Nephron progenitor cell (in vitro differentiated cells): ENCODE data around the gene SIPA1.

Experiments used
- DNase-seq: peaks from one replicate; pipeline ENCODE4 v3.0.0; 2021
- H3K27ac Mint-ChIP-seq: 2 replicates; pipeline ENCODE4 v1.8.0; 2021; ENCODE audit warnings: mild to moderate bottlenecking, moderate library complexity, mixed read lengths
- H3K27me3 Mint-ChIP-seq: 2 replicates; pipeline ENCODE4 v1.8.0; 2021; ENCODE audit warnings: mild to moderate bottlenecking, low read depth, mixed read lengths; ENCODE audit not compliant: poor library complexity
- H3K36me3 Mint-ChIP-seq: 2 replicates; pipeline ENCODE4 v1.8.0; 2021; ENCODE audit warnings: low read depth, mixed read lengths
- H3K4me1 Mint-ChIP-seq: 2 replicates; pipeline ENCODE4 v1.8.0; 2021; ENCODE audit warnings: mixed read lengths
- H3K4me3 Mint-ChIP-seq: 2 replicates; pipeline ENCODE4 v1.8.0; 2021; ENCODE audit warnings: mild to moderate bottlenecking, moderate library complexity, mixed read lengths
- H3K9me3 Mint-ChIP-seq: 2 replicates; pipeline ENCODE4 v1.8.0; 2021; ENCODE audit warnings: mild to moderate bottlenecking, moderate library complexity, mixed read lengths
- TF ChIP-seq, protein P1 (sequence below): fragments of 200-600 bp; sonication (generic); IDR thresholded peaks from 2 replicates; pipeline ENCODE4 v1.5.0; 2021; ENCODE audit warnings: antibody characterized with exemption

Gene SIPA1

DNA sequence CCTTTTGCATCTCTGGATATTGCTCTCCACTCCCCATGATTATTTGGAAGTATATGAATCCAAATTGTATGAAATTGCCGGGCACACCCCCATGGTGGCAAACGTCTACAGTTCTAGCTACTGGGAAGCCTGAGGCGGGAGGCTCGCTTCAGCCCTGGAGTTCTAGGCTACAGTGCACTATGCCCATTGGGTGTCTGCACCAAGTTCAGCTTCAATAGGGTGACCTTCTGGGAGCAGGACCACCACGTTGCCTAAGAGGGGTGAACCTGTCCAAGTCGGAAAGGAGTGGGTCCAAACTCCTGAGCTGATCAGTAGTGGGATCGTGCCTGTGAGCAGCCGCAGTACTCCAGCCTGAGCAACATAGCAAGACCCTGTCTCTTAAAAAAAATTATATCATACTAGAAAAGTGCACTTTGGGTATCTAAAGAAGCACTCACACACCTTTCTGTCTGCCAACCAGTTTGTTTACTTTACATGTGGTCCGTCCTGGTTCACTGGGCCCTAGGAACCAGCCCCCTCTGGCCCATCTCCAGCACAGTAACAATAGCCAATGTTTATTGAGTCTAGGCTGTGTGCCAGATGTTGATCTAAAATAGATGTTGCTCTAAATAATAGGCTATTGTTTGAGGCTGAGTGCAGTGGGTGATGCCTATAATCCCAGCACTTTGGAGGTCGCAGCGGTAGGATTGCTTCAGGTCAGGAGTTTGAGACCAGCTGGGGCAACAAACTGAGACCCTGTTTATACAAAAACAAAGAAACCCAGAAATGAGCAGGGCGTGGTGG is 57.7 kb downstream of the SIPA1 start:
- H3K27ac Mint-ChIP-seq = no peak overlapping the region
- TF ChIP-seq, protein P1, sequence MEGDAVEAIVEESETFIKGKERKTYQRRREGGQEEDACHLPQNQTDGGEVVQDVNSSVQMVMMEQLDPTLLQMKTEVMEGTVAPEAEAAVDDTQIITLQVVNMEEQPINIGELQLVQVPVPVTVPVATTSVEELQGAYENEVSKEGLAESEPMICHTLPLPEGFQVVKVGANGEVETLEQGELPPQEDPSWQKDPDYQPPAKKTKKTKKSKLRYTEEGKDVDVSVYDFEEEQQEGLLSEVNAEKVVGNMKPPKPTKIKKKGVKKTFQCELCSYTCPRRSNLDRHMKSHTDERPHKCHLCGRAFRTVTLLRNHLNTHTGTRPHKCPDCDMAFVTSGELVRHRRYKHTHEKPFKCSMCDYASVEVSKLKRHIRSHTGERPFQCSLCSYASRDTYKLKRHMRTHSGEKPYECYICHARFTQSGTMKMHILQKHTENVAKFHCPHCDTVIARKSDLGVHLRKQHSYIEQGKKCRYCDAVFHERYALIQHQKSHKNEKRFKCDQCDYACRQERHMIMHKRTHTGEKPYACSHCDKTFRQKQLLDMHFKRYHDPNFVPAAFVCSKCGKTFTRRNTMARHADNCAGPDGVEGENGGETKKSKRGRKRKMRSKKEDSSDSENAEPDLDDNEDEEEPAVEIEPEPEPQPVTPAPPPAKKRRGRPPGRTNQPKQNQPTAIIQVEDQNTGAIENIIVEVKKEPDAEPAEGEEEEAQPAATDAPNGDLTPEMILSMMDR = no peak
- H3K9me3 Mint-ChIP-seq = peaks cover 15% of the 10 kb centered on the region
- no peaks in the 10 kb centered on the region for H3K4me1 Mint-ChIP-seq
- H3K36me3 Mint-ChIP-seq = no peaks in the 10 kb centered on the region
- no peak for DNase-seq
- peaks cover 40% of the 10 kb centered on the region for H3K27me3 Mint-ChIP-seq
- H3K4me3 Mint-ChIP-seq = no peak overlapping the region

DNA sequence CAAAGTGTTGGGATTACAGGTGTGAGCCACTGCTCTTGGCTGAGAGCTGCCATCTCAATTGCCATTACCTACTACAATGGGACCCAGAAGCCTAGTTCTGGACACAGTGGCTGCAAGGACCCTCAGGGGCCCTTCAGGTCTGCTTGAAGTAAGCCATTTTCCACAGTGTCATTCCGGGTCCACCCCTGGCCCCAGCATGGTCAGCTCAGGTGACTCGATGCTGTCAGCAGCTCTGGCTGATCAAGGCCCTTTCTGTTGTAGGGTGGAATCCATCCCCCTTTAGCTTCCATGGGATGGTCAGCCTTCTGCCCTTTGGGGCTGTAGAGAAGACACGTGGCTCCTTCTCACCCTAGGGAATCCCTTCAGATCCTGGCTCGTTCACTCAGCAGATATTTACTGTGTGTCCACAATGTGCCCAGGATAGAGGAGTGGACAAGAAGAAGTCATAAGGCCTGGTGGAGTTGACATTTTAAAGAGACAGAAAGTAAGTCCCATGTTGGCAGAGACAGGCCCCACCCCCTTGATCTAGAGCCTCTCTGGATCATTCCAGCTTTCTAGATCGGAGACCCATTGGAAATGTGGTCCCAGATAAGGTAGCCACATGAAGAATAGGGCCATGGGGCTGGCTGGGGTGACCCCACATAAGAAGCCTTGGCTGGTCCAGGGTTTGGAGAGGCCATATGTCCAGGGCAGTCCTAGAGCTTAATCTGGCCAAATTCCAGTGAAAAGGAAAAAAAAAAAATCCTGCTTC is 59.1 kb downstream of the SIPA1 start:
- no peak overlapping the region for H3K27ac Mint-ChIP-seq
- TF ChIP-seq, protein P1 = no peak
- DNase-seq = no peak
- H3K27me3 Mint-ChIP-seq = peaks cover 47% of the 10 kb centered on the region
- H3K9me3 Mint-ChIP-seq = peaks cover 20% of the 10 kb centered on the region
- H3K4me1 Mint-ChIP-seq = no peaks in the 10 kb centered on the region
- H3K36me3 Mint-ChIP-seq = no peaks in the 10 kb centered on the region
- no peak overlapping the region for H3K4me3 Mint-ChIP-seq

DNA sequence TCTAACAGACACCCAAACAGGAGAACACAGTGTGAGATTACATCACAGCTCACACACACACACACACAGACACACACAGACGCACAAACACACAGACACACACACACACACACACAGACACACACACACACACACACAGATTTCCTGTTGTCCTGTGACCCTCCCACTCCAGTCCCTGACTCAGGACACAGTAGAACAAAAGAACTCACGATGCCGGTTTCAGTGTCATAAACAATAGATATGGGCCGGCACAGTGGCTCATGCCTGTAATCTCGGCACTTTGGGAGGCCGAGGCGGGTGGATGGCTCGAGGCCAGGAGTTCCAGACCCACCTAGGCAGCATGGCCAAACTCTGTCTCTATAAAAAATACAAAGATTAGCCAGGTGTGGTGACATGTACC is 60.3 kb downstream of the SIPA1 start:
- Mint-ChIP-seq H3K4me3 (no peak overlapping the region), H3K27me3 (peaks cover 58% of the 10 kb centered on the region), H3K36me3 (no peaks in the 10 kb centered on the region), H3K4me1 (no peaks in the 10 kb centered on the region), H3K9me3 (peaks cover 20% of the 10 kb centered on the region), H3K27ac (no peak overlapping the region)
- TF ChIP-seq, protein P1 = no peak
- no peak for DNase-seq

DNA sequence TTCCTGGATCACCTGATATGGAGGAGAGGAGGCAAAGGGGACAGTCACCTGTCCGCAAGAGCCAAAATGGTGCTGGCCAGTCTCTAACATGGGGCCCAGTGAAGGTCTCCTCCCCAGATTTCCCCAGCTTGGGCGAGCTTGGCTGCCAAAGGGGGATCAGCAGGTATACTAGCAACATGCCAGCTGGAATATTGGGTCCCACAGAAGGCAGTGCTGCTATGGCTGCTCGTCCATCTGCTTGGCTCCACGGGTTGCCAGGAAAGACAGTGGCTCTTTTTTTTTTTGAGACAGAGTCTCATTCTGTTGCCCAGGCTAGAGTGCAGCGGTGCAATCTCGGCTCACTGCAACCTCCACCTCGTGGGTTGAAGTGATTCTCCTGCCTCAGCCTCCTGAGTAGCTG is 61.4 kb downstream of the SIPA1 start:
- no peak overlapping the region for H3K4me3 Mint-ChIP-seq
- H3K27me3 Mint-ChIP-seq = peaks cover 58% of the 10 kb centered on the region
- TF ChIP-seq, protein P1 = no peak
- peaks cover 20% of the 10 kb centered on the region for H3K9me3 Mint-ChIP-seq
- no peaks in the 10 kb centered on the region for H3K36me3 Mint-ChIP-seq
- no peak overlapping the region for H3K27ac Mint-ChIP-seq
- DNase-seq = no peak
- H3K4me1 Mint-ChIP-seq = no peaks in the 10 kb centered on the region

DNA sequence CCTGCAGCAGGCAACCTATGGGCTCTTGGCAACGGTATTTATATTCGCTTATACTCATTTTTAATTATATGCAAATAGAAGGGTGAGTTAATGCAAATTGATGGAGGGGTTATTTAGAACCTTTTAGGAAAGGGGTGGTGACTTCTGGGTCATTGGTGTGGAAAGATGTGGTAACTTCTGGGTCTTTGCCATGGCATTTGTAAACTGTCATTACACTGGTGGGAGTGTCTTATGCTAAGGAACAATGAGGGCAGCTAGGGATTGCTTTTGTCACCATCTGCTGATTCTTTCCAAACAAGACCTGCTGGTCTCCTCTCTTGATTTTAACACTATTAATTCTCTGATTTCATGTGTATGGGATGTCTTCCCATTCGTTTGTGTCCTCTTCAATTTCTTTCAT is 62.5 kb downstream of the SIPA1 start:
- H3K27ac Mint-ChIP-seq = no peak overlapping the region
- H3K4me1 Mint-ChIP-seq = no peaks in the 10 kb centered on the region
- H3K4me3 Mint-ChIP-seq = no peak overlapping the region
- peaks cover 64% of the 10 kb centered on the region for H3K27me3 Mint-ChIP-seq
- peaks cover 20% of the 10 kb centered on the region for H3K9me3 Mint-ChIP-seq
- TF ChIP-seq, protein P1 = no peak
- no peak for DNase-seq
- H3K36me3 Mint-ChIP-seq = no peaks in the 10 kb centered on the region
